SW 1271 (cell line): Measurements from ENCODE around the gene GMDS.

Source experiments
- DNase-seq, 2 experiments: peaks; one replicate each; lab custom pipeline; 2025; lab: John Stamatoyannopoulos, UW

The GMDS gene

DNA sequence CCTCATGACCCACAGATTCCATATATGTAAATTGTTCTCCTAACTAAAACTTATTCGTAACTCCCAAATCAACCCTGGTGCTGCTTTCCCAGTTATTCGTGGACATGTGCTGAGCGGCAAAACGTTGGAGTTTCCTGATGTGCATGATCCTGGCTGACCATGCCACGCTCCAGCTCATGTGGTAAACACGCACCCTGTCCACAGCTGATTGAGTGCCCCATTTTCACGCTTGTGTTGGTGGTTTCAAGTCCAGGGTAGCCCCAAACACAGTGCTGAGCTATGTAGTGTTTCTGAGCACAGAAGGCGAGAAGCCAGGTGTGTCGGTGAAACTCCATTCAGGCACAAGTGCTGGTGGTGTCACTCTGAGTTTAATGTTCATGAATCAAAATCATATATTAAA lies 654.8 kb downstream of the GMDS start:
- DNase-seq, result no peak

DNA sequence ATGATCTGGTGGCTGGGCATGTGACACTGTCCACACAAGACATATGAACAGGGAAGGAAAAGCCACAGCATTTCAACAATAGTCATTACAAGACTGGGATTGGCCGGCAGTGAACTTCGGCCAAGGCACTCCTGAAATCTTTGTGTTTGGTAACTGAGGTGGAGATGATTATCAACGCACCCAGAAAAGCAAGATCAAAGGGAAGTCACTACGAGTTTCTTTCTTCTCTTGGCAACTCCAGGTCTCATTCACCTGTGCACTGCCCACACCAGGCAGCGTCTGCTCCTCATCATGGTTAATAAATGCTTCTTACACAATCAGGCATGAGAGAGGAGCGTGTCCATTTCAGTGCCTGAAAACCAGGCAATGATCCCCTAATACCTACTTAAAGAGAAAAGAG lies 656.2 kb downstream of the GMDS start:
- no peak for DNase-seq

DNA sequence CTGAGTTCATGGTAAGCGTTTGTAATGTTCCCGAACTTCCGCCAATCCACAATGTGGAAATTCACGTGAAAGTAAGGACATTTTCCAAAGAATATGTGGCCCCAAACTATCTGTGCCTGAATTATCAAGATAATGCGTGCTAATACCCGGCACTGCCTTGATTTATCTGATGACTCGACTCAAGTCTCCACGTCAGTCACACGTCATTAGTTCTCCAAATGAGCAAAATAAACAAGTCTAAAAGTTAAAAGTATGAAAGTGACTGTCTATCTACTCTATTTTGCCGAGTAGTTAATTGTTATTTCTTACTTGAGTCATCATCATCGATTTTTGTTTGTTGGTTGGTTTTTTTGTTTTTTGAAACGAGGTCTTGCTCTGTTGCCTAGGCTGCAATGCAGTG lies 657.4 kb downstream of the GMDS start:
- no peak for DNase-seq

DNA sequence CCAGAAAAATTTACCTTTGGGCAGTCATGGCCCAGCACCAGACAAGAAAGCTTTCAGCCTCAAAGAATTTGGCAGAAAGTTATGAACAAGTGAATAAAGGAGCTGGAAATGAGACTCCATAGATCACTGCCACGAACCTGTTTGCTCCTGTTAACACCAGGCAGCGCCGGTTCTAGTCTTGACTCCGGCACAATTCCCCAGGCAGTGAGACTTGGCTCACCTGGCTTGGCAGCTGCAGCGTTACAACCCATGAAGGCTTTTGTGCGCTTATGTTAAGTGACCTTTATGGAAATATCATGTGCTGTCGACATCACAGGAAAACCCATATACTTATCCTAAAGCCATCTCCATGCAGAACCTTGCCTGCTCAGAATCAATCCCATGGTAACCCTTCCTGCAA lies 657.9 kb downstream of the GMDS start:
- no peak for DNase-seq

DNA sequence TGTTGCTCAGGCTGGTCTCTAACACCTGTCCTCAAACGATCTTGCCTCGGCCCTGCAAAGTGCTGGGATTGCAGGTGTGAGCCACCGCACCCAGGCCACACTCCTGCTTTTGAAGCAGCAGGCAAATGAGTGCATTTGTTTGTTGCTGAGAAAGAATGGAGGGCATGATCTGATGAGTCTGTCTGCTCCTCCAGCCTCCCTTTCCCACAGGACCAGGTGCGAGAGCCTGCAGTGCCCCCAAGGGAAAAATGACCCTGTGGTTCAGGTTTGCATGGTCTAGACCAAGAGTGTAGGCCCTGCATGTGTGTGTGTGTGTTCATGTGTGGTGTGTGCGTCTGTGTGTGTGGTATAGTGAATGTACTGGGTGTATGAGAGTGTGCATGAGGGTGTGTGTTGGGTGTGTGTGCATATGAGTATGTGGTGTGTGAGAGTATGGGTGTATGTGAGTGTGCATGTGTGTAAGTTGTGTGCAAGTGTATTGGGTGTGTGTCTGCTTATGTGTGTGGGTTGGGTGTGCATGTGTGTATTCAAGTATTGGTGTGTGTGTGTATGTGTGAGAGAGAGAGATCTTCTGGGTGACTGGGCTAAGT lies 658.4 kb downstream of the GMDS start:
- DNase-seq, result no peak

DNA sequence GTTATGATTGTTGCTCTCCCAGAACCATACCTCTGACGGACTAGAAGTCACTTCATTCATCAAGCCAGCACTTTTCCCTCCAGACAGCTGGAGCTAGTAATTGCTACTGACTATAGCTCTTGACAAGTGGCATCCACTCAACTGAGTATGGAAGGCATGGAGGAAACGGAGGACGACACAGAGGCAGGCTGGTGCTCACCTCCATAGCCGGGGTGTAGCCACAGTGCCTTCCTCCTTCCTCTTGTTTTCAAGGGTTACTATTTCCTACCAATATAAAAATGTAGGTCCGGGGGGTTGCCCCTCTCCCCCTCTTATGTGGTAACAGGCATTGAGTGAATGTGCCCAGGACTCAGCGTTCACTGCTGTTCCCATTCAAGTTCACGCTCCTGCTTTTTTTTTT lies 659.1 kb downstream of the GMDS start:
- no peak for DNase-seq

DNA sequence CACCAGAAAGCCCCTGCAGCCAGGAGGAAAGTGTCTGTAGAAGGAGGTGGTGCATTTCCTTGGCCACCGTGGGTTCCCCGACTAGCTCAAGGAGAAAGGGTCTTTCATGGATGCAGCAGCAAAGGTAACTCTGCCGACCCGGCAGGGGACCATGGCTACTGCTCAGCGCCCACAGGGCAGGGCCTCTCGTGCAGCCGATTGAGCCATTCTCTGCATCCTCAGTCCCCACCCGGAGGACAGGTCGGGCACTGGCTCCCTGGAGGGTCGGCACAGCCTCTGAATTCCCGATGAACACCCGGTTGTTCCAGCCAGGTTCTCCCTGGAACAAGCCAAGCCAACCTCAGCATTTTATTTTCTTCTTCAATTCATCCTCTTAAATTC lies 659.7 kb downstream of the GMDS start:
- DNase-seq, result no peak

DNA sequence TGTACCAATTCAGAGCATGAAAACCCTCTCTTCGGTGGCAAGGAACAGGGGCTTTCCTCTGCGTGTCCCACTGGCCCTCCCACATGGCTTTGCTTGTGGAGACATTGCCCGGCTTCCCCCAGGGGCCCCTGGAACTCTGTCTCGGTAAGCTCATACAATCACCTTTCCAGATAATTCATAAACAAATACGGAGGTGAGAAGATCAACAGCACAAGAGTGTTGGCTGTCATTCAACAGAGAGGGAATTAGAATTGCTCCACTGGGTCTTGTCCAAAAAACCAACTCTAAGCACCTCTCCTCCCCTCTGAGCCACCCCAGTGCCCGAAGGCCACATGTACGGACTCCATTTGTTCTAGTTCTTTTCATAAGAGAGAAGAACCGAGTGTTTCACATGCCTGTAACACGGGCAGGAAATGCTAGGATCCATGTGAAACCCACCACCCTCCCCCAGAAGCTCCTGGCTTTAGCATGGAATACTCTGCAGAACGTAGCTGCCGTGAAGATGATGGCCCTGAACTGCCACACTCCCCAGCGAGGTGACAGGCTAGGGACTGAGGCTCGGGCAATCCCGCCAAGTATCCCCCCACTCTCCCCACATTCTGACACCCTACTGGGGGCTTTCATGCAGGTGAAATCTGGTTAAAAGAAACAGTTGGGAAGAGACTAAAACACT lies 660.3 kb downstream of the GMDS start:
- no peak for DNase-seq

DNA sequence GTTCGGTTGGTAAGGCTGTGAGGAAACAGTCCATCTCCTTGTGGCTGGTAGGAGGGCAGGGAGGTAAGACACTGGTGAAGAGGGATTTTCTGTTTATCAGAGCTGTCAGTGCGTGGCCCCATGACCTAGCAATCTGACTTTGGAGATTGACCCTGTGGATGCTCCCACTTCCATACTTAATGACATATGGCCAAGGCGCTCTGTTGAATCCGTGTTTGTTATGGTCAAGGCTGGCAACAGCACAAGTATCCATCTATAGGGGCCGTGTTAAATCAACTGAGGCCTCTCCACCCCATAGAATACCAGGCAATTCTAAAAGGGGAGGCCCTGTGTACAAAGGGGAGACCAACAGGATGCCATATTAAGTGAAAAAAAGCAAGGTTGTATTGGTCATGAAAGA lies 661.3 kb downstream of the GMDS start:
- no peak for DNase-seq

DNA sequence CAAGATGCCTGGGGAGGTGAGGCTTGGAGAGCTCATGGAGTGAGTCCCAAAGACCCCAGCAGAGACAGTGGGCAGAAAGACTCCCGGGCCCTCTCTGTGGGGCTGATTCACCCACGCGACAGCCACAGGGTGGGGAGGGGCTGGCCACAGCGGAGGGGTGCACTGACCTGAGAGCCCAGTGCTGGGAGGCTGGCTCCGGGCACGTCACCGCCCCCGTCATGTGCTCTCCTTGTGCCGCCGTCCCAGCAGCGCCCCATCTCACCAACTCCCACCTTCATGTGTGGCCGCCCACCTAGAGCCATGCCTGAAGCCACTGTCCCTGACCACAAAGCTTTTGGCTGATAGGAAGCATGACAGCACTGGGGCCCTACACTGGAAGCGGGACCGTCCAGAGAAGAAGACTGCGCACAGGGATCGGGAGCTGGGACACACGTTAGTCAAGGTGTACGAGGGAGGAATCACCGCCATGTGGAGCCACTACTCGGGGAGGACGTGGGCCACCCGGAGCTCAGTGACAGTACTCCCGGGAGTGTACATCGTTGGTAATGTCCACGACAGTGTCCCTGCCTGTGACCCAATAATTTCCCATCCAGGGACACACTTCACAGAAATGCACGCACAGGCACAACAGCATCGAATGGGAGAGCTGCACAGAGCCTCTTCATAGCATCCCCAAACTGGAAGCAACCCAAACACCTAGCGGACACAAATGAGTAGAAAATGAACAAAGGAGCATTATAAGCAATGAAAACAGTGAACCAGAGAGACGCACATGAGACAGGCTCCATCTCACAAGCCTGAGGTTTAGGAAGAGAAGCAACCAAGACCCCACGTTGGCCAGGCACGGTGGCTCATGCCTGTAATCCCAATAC lies 664.0 kb downstream of the GMDS start:
- DNase-seq, result no peak

DNA sequence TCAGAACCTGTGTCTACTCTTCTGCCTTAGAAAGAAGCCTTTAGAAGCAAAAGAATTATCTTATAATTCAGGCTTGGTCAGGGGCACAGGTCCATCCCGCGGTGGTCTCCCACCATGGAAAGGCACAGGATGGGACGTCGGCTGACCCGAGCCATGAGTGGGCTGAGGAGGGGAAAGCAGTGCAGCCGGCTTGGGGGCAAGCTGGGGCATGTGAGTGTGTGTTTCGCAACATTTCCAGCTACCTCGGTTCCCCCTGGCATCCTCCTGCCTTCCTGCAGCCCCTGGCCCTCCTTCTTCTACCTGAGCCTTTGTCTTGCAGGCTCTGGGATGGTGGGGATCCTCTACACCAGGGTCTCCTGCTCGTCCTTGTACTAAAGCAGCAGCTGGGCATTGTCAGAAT lies 664.8 kb downstream of the GMDS start:
- DNase-seq, result no peak

DNA sequence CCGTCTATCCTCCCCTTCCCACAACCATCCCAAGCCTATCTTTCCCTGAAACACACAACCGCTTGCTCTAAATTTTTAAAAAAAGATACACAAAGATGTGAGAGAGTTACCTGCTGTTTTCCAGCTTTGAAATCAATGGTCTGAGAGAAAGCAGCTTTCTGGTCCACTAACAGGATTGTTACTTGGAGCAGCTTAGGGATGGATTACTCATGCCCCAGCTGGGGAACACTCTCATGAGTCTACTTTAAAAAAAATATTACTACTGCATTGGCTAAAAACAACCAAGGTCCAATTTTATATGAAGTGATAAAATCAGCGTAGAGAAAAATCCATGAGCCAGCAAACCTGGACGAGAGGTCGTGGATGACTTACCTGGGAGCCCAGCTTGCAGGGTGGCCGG lies 665.3 kb downstream of the GMDS start:
- no peak for DNase-seq

DNA sequence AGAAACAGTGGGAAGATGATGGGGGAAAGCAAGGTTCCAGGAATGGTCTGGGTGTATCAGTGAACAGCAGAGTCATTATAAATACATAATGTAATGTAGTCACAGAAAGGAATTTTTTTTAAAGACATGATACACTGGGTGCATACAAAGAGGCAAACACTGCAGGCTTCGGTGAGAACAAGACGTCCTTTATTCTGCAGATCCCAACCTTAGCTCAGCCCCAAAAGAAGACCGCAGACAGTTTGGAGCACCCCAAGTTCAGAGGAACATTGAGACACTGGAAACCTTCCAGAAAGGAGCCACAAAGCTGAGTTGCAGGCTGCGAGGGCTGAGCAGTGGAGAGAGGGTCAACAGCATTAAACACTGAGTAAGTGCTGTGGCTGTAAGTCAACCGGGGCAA lies 666.3 kb downstream of the GMDS start:
- DNase-seq, result no peak

DNA sequence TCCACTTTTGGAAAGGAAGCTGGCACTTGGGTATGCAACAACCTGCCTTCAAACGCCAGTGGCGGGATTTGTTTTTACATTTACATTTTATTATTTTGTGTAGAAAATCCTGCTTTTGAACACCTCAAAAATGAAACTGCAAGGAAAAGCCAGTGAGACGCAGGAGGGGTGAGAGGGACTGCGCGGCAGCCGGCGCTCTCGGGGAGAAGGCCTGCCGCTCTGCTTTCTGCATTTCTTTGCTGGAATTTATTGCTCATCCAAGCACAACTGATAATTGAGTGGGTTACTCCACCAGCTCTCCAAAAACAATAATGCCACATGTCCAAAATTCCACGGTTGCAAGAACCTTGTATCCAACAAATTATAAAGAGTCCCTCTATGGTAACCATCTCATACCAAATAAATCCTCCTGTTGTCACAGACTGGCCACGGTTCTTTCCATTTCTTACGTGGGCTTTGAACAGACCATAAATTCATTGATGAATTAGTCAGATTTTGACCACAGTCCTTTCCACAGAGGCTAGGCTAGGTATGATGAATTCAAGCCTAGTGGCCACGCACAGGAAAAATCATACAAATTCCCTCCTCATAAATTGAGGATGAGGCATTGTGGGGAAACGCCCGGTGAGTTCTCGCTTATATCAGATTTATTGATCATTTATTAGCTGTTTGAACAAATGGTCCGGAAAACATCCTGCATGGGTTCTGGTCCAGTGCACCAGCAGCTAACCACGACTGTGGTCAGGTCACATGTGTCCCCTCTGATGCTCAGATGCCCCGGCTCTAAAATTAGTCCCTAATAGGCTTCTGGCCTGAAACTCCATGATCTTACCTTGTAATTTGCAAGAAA lies 667.3 kb downstream of the GMDS start:
- DNase-seq, result no peak

DNA sequence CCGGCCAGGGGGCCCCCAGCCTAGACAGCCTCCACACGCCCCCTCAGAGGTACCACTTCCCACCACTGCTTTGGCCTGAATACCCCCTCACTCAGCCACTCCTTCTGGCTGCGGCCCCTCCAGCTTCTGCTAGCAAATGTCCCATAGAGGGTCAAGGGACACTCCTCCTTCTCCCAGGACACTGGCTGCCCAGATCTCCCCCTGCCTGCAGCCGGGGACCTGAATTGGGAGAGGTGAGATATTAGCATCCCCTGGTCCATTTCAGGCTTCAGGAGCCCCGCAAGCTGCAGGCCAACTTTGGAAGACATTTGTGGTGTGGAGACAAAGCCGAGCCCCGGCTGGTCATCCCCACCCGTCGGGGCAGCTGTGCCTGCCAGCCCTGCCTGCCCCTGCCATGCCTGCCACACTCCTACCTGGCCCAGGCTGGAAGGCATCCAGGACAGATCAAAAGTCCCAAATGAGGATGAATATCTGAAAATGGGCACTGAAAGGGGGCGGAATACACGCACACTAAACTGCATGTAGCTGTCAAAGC lies 668.2 kb downstream of the GMDS start:
- DNase-seq, result no peak

DNA sequence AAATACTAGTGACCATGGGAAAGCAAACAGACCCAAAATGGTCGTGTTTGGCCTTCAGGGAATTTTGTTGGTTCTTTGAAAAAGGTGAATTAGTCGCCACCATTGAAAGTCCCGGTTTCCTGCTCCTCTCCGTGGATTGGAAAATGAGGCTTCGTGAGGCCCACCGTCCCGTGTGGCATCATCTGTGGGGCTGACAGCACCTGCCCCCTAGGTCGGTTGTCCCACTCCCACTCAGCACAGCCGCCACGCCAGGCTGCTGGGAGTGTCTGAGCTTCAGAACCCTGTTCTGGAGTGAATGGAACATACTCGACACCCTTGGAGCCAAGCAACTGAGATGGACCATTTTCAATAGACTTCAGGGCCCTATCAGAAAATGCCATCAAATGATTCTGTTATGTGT lies 668.7 kb downstream of the GMDS start:
- no peak for DNase-seq

DNA sequence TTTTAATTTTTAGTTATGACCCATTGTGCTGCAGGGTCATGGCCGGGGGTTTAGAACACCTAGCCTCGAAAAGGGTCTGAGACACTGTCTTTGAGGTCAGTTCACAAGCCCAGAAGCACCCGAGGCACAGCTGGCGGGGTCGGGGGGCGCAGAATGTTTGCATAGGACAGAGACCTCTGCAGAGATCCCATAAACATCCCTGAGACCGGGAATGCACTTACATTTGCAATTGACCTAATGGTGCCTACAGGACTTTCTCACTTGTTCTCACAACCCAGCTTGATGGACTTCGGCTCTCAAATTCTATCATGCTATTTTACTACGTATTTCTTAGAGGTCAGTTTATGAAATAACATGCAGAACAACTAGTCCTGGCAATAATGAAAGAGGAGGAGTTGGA lies 669.2 kb downstream of the GMDS start:
- DNase-seq, result no peak

DNA sequence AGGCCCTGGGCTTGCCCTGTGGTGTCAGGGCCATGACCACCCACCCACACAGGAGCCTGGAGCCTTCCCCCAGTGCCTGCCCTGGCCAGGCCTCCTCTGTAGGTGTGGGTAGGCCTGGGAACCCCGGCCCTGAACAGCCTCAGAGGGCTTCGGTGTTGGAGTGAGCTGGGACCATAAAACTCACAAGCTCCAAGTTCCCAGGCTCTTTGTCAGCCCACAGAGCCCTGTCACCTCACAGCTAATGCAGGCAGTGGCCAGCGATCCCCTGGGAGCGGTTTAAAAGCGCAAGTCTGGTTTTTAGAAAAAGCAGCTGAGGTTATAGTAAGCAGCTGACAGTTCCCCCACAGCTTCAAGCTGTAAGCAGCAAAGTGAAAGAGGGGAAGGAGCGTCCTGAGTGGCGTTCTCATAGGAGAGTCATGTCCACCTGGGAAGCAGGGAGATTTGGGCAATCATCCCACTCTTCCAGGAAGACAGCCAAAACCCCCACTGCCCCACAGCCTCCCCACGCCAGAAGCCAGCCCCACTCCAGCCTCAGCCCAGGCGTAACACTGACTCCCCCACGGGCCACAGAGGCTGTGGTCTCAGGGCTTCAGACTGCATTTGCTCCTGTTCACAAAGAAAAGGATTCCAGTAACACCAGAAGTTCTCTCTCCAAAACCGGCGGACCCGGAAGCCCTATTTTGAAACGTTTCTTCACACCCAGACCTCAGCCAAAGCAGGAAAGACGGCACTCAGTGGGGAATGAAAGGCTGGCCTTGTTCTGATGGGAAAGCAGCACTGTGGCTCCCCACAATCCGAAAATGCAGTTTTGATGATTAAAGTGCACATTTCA lies 670.0 kb downstream of the GMDS start:
- DNase-seq, result no peak

DNA sequence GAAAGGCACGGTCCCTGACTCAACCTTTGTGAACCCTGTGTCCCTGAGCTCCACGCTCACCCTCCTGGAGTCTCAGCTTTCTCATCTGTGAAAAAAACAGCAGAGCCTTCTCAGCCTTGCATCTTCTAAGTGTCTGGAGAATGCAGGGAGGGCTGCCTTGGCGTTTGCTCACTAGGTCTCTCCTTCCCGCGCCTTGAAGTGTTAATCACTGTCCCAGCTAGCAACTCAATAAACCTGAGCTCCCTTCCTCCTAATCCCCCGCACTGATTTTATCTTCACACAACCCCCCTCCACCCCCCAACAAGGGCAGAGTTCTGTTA lies 670.6 kb downstream of the GMDS start:
- DNase-seq, result no peak

DNA sequence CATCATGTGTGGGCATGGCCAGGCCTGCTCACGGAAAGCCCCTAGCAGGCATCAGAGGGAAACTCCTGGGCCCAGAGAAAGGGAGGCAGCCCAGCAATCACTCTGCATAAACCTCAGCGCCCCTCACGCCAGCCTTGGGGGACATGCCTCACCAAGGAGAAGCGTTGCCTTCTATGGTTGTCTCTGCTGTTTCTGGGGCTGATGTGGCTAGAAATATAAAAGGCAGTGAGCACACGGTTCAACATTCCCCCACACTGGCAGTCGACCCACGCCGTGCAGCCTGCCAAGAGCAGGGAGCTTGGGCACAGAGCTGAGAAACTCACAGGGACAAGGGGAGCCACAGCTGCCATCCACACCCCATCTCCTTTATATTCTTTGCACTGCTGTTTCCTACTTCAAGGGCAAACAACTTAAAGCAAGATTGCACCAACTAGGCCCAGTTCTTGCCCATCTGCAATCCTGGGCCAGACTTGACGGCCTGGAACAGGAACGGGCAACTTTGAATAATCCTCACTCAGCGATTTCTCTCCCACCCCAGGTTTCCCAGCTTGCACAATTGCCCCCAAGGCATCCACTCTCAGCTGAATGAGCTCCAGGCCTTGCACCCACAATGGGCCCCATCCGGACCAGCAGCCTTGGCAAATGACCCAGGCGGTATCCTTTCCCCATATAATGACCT lies 671.2 kb downstream of the GMDS start:
- no peak for DNase-seq
